GM12872 (cell line): ENCODE measurements around the gene AMBP.

Experiments used
- CTCF ChIP-seq: IDR thresholded peaks from 3 replicates; pipeline ENCODE4 v1.5.1; 2011; ENCODE audit warnings: low read depth, mild to moderate bottlenecking, low read length, moderate library complexity; ENCODE audit not compliant: insufficient read depth

AMBP gene

GRCh38 chr9:114108016-114108833 is 30.1 kb upstream of the AMBP start:
- peak; percentile 97 for TF ChIP-seq CTCF

GRCh38 chr9:114107286-114108001 is 29.3 kb upstream of the AMBP start:
- TF ChIP-seq CTCF, result no peak

- no peak for TF ChIP-seq CTCF
Observed at GRCh38 chr9:114105236-114105635, 27.1 kb upstream of the AMBP start.

- no peak for TF ChIP-seq CTCF
Observed at GRCh38 chr9:114102484-114102883, 24.4 kb upstream of the AMBP start.

GRCh38 chr9:114100536-114100935 is 22.4 kb upstream of the AMBP start:
- no peak for TF ChIP-seq CTCF

- TF ChIP-seq CTCF, result no peak
Observed at GRCh38 chr9:114099669-114100270, 21.7 kb upstream of the AMBP start.

GRCh38 chr9:114098936-114099668 is 21.0 kb upstream of the AMBP start, which contains the start of gene KIF12:
Gene KIF12, minus strand, starts transcription at chr9:114099292. Its CDS starts 16 bp downstream, at chr9:114099276.
- no peak for TF ChIP-seq CTCF
